Neural progenitor cell (in vitro differentiated cells): ENCODE data around the gene INHA. TPM values are rescaled to one million over a fixed set of nuclear protein-coding genes. Genes with fewer than 3 reads are reported as not detected.
A peak's percentile ranks its signal among the peaks of the same experiment; 100 is the strongest.

Source experiments
- DNase-seq: peaks from one replicate; pipeline ENCODE4 v3.0.0-alpha.2; 2016; ENCODE audit warnings: low spot score
- H2AFZ ChIP-seq: fragments of 200-600 bp; sonication (generic); replicated peaks from 2 replicates; pipeline ENCODE4 v1.6.1; 2016; ENCODE audit warnings: antibody characterized with exemption
- H3F3A ChIP-seq: fragments of 200-600 bp; sonication (generic); 2 replicates; pipeline ENCODE4 v1.6.1; 2016; ENCODE audit warnings: antibody characterized with exemption, low read depth
- H3K27ac ChIP-seq: fragments of 200-600 bp; sonication (generic); 2 replicates; pipeline ENCODE4 v1.5.1; 2016; ENCODE audit warnings: mild to moderate bottlenecking
- H3K27me3 ChIP-seq: fragments of 200-600 bp; sonication (generic); 2 replicates; pipeline ENCODE4 v1.6.1; 2016; ENCODE audit warnings: mild to moderate bottlenecking, moderate library complexity
- H3K36me3 ChIP-seq: fragments of 200-600 bp; sonication (generic); 2 replicates; pipeline ENCODE4 v1.5.1; 2016
- H3K4me1 ChIP-seq: fragments of 200-600 bp; sonication (generic); 2 replicates; pipeline ENCODE4 v1.6.1; 2016; ENCODE audit warnings: mixed run types
- H3K4me2 ChIP-seq: fragments of 200-600 bp; sonication (generic); 2 replicates; pipeline ENCODE4 v1.6.1; 2016
- H3K4me3 ChIP-seq: fragments of 200-600 bp; sonication (generic); 2 replicates; pipeline ENCODE4 v1.5.1; 2016
- H3K79me2 ChIP-seq: fragments of 200-600 bp; sonication (generic); 2 replicates; pipeline ENCODE4 v1.6.1; 2016; ENCODE audit warnings: low read depth
- H3K9ac ChIP-seq: fragments of 200-600 bp; sonication (generic); 2 replicates; pipeline ENCODE4 v1.6.1; 2016
- H3K9me3 ChIP-seq: fragments of 200-600 bp; sonication (generic); 2 replicates; pipeline ENCODE4 v1.5.1; 2016; ENCODE audit warnings: low read depth
- H4K20me1 ChIP-seq: fragments of 200-600 bp; sonication (generic); 2 replicates; pipeline ENCODE4 v1.6.1; 2016; ENCODE audit warnings: low read depth
- H3K27ac Mint-ChIP-seq: 3 replicates; pipeline ENCODE4 v1.8.0; 2021; ENCODE audit warnings: mixed read lengths
- H3K27me3 Mint-ChIP-seq: 2 replicates; pipeline ENCODE4 v1.8.0; 2022; ENCODE audit warnings: low read depth, mild to moderate bottlenecking, inconsistent platforms, moderate library complexity, mixed read lengths; ENCODE audit not compliant: insufficient read depth
- H3K36me3 Mint-ChIP-seq: 3 replicates; pipeline ENCODE4 v1.8.0; 2021; ENCODE audit warnings: mixed read lengths
- H3K4me1 Mint-ChIP-seq: 3 replicates; pipeline ENCODE4 v1.8.0; 2021; ENCODE audit warnings: mixed read lengths
- H3K4me3 Mint-ChIP-seq: 3 replicates; pipeline ENCODE4 v1.8.0; 2021; ENCODE audit warnings: mild to moderate bottlenecking, moderate library complexity, mixed read lengths
- H3K9me3 Mint-ChIP-seq: 3 replicates; pipeline ENCODE4 v1.8.0; 2020; ENCODE audit warnings: mixed read lengths
- EZH2 ChIP-seq: fragments of 200-600 bp; sonication (generic); IDR thresholded peaks from 2 replicates; pipeline ENCODE4 v1.6.1; 2017; ENCODE audit warnings: antibody characterized with exemption, mild to moderate bottlenecking, moderate library complexity
- EZH2phosphoT487 ChIP-seq: fragments of 200-600 bp; sonication (generic); IDR thresholded peaks from 2 replicates; pipeline ENCODE4 v1.6.1; 2017; ENCODE audit warnings: antibody characterized with exemption
- total RNA-seq: library from RNA; depleted of rRNA; stranded (reverse); fragments of >200 nt; gene quantifications from 2 replicates; pipeline ENCODE4 v1.2.3, GENCODE V29; 2015; ENCODE audit warnings: low replicate concordance
- TF ChIP-seq, protein P1 (sequence below): fragments of 200-600 bp; sonication (generic); IDR thresholded peaks from 2 replicates; pipeline ENCODE4 v1.5.1; 2017; ENCODE audit warnings: antibody characterized with exemption, mild to moderate bottlenecking

The INHA gene
- total RNA-seq, 1 donor from 2014 or later, result not detected

DNA sequence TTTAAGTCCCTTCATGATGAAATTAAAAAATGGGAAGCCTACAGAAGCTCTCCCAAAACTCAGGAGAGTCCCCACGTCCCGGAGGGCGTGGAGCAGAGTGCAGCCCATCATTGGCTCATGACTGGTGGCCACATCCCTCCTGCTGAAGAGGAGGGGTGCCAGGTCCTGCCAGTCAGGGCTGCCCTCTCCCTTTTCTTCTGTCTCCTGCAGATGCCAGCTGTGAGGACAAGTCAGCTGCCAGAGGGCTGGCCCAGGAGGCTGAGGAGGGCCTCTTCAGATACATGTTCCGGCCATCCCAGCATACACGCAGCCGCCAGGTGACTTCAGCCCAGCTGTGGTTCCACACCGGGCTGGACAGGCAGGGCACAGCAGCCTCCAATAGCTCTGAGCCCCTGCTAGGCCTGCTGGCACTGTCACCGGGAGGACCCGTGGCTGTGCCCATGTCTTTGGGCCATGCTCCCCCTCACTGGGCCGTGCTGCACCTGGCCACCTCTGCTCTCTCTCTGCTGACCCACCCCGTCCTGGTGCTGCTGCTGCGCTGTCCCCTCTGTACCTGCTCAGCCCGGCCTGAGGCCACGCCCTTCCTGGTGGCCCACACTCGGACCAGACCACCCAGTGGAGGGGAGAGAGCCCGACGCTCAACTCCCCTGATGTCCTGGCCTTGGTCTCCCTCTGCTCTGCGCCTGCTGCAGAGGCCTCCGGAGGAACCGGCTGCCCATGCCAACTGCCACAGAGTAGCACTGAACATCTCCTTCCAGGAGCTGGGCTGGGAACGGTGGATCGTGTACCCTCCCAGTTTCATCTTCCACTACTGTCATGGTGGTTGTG is 2.6 kb downstream of the INHA start:
- Histone ChIP-seq H3K9ac (no peak overlapping the region), H4K20me1 (peaks cover 6% of the 10 kb centered on the region), H2AFZ (no peak overlapping the region), H3K4me1 (peaks cover 44% of the 10 kb centered on the region), H3K79me2 (peaks cover 7% of the 10 kb centered on the region), H3K4me2 (no peak overlapping the region), H3K36me3 (no peaks in the 10 kb centered on the region), H3K9me3 (no peaks in the 10 kb centered on the region), H3F3A (peaks cover 49% of the 10 kb centered on the region), H3K4me3 (no peak overlapping the region), H3K27me3 (peaks cover 11% of the 10 kb centered on the region), H3K27ac (no peak overlapping the region)
- no peak overlapping the region for H3K4me3 Mint-ChIP-seq
- H3K36me3 Mint-ChIP-seq, result peaks cover 2% of the 10 kb centered on the region
- peaks cover 59% of the 10 kb centered on the region for H3K4me1 Mint-ChIP-seq
- TF ChIP-seq EZH2phosphoT487, result no peak
- no peak for TF ChIP-seq EZH2
- DNase-seq, result no peak
- H3K27ac Mint-ChIP-seq, result peak overlapping the region; percentile 29
- H3K27me3 Mint-ChIP-seq, result peaks cover 13% of the 10 kb centered on the region
- H3K9me3 Mint-ChIP-seq, result no peaks in the 10 kb centered on the region

DNA sequence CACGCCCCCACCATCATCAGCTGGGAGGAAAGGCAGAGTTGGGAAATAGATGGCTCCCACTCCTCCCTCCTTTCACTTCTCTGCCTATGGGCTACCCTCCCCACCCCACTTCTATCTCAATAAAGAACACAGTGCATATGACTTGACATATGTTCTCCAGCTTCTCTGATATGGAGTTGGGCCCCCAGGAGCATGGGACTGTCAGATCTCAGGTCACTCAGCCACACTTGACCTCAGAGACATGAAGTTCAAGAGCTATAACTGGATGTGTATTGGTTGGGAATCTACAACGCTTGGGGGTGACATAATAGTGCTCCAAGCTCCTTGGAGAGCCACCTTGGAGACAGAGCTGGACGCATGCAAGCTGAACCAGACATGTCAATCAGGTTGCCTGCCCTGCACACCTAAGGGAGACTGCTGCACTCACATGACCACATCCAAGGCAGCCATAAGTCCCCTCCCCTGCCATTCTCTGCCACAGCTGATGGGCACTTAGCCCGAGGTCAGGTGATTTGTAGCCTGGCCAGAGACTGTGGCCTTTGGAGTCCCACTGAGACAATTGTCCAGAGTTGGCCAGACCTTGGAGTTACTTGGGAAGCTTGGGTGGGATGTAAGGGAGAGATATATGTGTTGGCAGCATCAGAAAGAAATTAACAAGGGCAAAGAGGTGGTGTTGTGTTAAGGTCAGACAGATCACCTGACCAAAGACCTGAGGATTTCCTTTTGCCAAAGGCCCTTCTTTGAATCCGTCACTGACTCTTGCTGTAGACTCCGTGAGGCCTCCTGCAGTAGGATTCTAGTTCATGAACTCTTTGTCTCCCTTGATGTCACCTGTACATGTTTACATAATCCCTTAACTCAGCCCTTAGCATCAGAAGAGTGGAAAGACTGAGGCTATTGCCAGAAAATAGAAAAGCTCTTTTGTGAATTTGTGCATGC is 3.7 kb downstream of the INHA start:
- TF ChIP-seq EZH2 (no peak), EZH2phosphoT487 (no peak)
- TF ChIP-seq, protein P1, sequence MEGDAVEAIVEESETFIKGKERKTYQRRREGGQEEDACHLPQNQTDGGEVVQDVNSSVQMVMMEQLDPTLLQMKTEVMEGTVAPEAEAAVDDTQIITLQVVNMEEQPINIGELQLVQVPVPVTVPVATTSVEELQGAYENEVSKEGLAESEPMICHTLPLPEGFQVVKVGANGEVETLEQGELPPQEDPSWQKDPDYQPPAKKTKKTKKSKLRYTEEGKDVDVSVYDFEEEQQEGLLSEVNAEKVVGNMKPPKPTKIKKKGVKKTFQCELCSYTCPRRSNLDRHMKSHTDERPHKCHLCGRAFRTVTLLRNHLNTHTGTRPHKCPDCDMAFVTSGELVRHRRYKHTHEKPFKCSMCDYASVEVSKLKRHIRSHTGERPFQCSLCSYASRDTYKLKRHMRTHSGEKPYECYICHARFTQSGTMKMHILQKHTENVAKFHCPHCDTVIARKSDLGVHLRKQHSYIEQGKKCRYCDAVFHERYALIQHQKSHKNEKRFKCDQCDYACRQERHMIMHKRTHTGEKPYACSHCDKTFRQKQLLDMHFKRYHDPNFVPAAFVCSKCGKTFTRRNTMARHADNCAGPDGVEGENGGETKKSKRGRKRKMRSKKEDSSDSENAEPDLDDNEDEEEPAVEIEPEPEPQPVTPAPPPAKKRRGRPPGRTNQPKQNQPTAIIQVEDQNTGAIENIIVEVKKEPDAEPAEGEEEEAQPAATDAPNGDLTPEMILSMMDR, result no peak
- no peak overlapping the region for H3K4me3 ChIP-seq
- Mint-ChIP-seq H3K27ac (peak overlapping the region; percentile 74), H3K36me3 (no peaks in the 10 kb centered on the region), H3K4me1 (peaks cover 56% of the 10 kb centered on the region), H3K27me3 (peaks cover 13% of the 10 kb centered on the region), H3K9me3 (no peaks in the 10 kb centered on the region), H3K4me3 (peak overlapping the region; percentile 62)
- H3K4me1 ChIP-seq, result peaks cover 39% of the 10 kb centered on the region
- peak overlapping the region; percentile 80 for H3K4me2 ChIP-seq
- no peaks in the 10 kb centered on the region for H3K9me3 ChIP-seq
- no peak overlapping the region for H3K9ac ChIP-seq
- no peak overlapping the region for H3K27ac ChIP-seq
- no peak for DNase-seq
- H4K20me1 ChIP-seq, result no peaks in the 10 kb centered on the region
- no peaks in the 10 kb centered on the region for H3K36me3 ChIP-seq
- peaks cover 50% of the 10 kb centered on the region for H3F3A ChIP-seq
- H2AFZ ChIP-seq, result no peak overlapping the region
- H3K27me3 ChIP-seq, result no peaks in the 10 kb centered on the region
- H3K79me2 ChIP-seq, result no peaks in the 10 kb centered on the region

DNA sequence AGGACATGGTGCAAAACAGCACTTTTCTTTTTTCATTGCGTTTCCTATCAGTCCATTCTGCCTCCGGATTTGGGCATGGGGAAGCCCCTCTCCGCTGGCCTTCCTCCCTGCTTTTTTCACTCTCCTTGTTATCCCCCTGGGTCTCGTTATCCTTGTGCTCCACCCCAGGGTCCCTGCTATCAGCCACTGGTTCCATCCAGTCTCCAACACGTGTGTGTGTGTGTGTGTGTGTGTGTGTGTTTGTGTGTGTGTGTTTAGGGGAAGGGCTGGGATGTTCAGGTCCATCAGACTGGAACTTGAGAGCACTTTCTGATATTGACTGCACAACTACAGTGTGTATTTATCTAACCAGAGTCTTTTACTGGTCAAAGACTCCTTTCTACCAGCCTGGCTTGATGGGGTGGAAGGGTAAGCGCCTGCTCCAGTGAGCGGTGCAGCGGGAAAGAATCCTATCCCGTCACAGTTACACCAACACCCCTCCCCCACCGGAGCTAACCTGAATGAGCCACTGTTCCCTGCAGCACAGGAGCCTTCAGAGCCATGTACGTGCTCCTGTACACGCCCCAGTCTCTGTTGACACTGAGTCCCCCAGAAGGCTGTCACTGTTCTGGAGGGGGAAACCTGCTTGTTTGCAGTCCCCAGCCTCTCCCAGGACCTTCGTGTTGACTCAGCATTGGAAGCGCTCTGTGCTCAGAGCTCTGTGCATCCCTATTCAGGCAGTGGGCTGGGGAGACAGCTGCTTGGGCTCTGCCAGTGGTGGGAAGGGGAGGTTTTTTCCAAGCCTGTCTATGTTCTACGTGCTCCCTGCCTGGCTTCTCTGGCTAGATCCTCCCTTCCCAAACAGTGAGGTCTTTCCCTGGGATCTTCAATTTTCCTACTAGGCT is 4.6 kb downstream of the INHA start:
- no peaks in the 10 kb centered on the region for H3K9me3 ChIP-seq
- peak overlapping the region; percentile 62 for H3K4me3 Mint-ChIP-seq
- no peaks in the 10 kb centered on the region for H3K27me3 ChIP-seq
- TF ChIP-seq EZH2, result no peak
- peaks cover 45% of the 10 kb centered on the region for H3F3A ChIP-seq
- H3K36me3 Mint-ChIP-seq, result no peaks in the 10 kb centered on the region
- no peaks in the 10 kb centered on the region for H4K20me1 ChIP-seq
- no peaks in the 10 kb centered on the region for H3K36me3 ChIP-seq
- H3K4me1 Mint-ChIP-seq, result peaks cover 54% of the 10 kb centered on the region
- H3K27me3 Mint-ChIP-seq, result peaks cover 12% of the 10 kb centered on the region
- H3K27ac Mint-ChIP-seq, result peak overlapping the region; percentile 89
- H2AFZ ChIP-seq, result peak overlapping the region; percentile 87
- no peaks in the 10 kb centered on the region for H3K9me3 Mint-ChIP-seq
- peak; percentile 76 for DNase-seq
- H3K4me2 ChIP-seq, result peak overlapping the region; percentile 80
- H3K9ac ChIP-seq, result no peak overlapping the region
- peaks cover 39% of the 10 kb centered on the region for H3K4me1 ChIP-seq
- no peaks in the 10 kb centered on the region for H3K79me2 ChIP-seq
- H3K27ac ChIP-seq, result peak overlapping the region; percentile 54
- H3K4me3 ChIP-seq, result peak overlapping the region; percentile 24
